ENCODE results near the gene SPAG16. TPM values are rescaled to one million over a fixed set of nuclear protein-coding genes. Genes with fewer than 3 reads are reported as not detected.
"Not testable (repeated sequence)": the region's sequence is repeated elsewhere in the genome, so short reads cannot be mapped to it uniquely, and the experiment has no call there.

Gene SPAG16
- total RNA-seq, 4 donors from 2014 or later: 1.1 to 8.8 (median 6.3) TPM

GRCh38 chr2:213317929-213318328 lies 33.7 kb downstream of the SPAG16 start:
- Histone ChIP-seq H3K4me1 (no peaks in the 10 kb centered on the region), H3K27me3 (no peaks in the 10 kb centered on the region), H3K36me3 (peaks cover 0 to 13% of the 10 kb centered on the region in 2 donors), H3K9me3 (no peaks in the 10 kb centered on the region), H3K4me3 (no peak overlapping the region), H3K27ac (no peak overlapping the region)
- ATAC-seq: no peak
- no peak for DNase-seq
- TF ChIP-seq CTCF (IDR thresholded peaks at IDR 0.05 in 4 of 5, conservative IDR thresholded peaks at IDR 0.05 in 1 of 5): no peak
- TF ChIP-seq POLR2A (IDR thresholded peaks at IDR 0.05): no peak
- intact Hi-C loops (cut with DNase I; ENCODE audit: low total_unique reads): no loop called here
- in situ Hi-C loops (cut with MboI; ENCODE audit: low sequenced_read_pairs in 4 of 4): no loop called here

GRCh38 chr2:213320604-213321003 lies 36.3 kb downstream of the SPAG16 start:
- H3K27ac ChIP-seq: no peak overlapping the region
- H3K27me3 ChIP-seq: no peaks in the 10 kb centered on the region
- ATAC-seq (no peak), DNase-seq (no peak)
- H3K4me3 ChIP-seq: no peak overlapping the region
- no peaks in the 10 kb centered on the region for H3K9me3 ChIP-seq
- no peaks in the 10 kb centered on the region for H3K4me1 ChIP-seq
- no peak for TF ChIP-seq CTCF (IDR thresholded peaks at IDR 0.05 in 4 of 5, conservative IDR thresholded peaks at IDR 0.05 in 1 of 5)
- TF ChIP-seq POLR2A (IDR thresholded peaks at IDR 0.05): no peak
- in situ Hi-C loops (cut with MboI; ENCODE audit: low sequenced_read_pairs in 4 of 4) (no loop called here), intact Hi-C loops (cut with DNase I; ENCODE audit: low total_unique reads) (no loop called here)
- H3K36me3 ChIP-seq: peaks cover 0 to 13% of the 10 kb centered on the region in 2 donors

GRCh38 chr2:213336253-213336770 lies 52.0 kb downstream of the SPAG16 start:
- DNase-seq: no peak
- ATAC-seq: no peak
- intact Hi-C loops (cut with DNase I; ENCODE audit: low total_unique reads) (no loop called here), in situ Hi-C loops (cut with MboI; ENCODE audit: low sequenced_read_pairs in 4 of 4) (no loop called here)
- H3K27ac ChIP-seq: no peak overlapping the region
- H3K4me1 ChIP-seq: no peaks in the 10 kb centered on the region
- H3K27me3 ChIP-seq: no peaks in the 10 kb centered on the region
- TF ChIP-seq POLR2A (IDR thresholded peaks at IDR 0.05) (no peak), CTCF (IDR thresholded peaks at IDR 0.05 in 4 of 5, conservative IDR thresholded peaks at IDR 0.05 in 1 of 5) (no peak)
- H3K9me3 ChIP-seq: peaks cover 0 to under 1% (median 0%) of the 10 kb centered on the region in 3 donors
- H3K36me3 ChIP-seq: no peaks in the 10 kb centered on the region
- H3K4me3 ChIP-seq: no peak overlapping the region

- DNase-seq: no peak
- in situ Hi-C loops (cut with MboI; ENCODE audit: low sequenced_read_pairs in 4 of 4): no loop called here
- H3K4me3 ChIP-seq: no peak overlapping the region
- TF ChIP-seq POLR2A (IDR thresholded peaks at IDR 0.05): no peak
- TF ChIP-seq CTCF (IDR thresholded peaks at IDR 0.05 in 4 of 5, conservative IDR thresholded peaks at IDR 0.05 in 1 of 5): no peak
- no peaks in the 10 kb centered on the region for H3K9me3 ChIP-seq
- ATAC-seq: no peak
- no peaks in the 10 kb centered on the region for H3K27me3 ChIP-seq
- H3K27ac ChIP-seq: no peak overlapping the region
- no peaks in the 10 kb centered on the region for H3K4me1 ChIP-seq
- no peaks in the 10 kb centered on the region for H3K36me3 ChIP-seq
- intact Hi-C loops (cut with DNase I; ENCODE audit: low total_unique reads): no loop called here
Observed at GRCh38 chr2:213353419-213353818, 69.2 kb downstream of the SPAG16 start.

- no peak for TF ChIP-seq POLR2A (IDR thresholded peaks at IDR 0.05)
- TF ChIP-seq CTCF (IDR thresholded peaks at IDR 0.05 in 4 of 5, conservative IDR thresholded peaks at IDR 0.05 in 1 of 5): no peak
Observed at GRCh38 chr2:213376644-213377043, 92.4 kb downstream of the SPAG16 start.

GRCh38 chr2:213407027-213407426 lies 122.8 kb downstream of the SPAG16 start:
- H3K36me3 ChIP-seq; H3K4me3 ChIP-seq; H3K9me3 ChIP-seq; ATAC-seq; DNase-seq; in situ Hi-C loops (cut with MboI; ENCODE audit: low sequenced_read_pairs in 4 of 4); H3K27me3 ChIP-seq; H3K4me1 ChIP-seq; intact Hi-C loops (cut with DNase I; ENCODE audit: low total_unique reads); H3K27ac ChIP-seq: not testable (repeated sequence)

More at GRCh38 chr2:213376644-213377043, 92.4 kb downstream of the SPAG16 start:
- no peaks in the 10 kb centered on the region for H3K9me3 ChIP-seq
- no peak overlapping the region for H3K27ac ChIP-seq
- no peaks in the 10 kb centered on the region for H3K27me3 ChIP-seq
- in situ Hi-C loops (cut with MboI; ENCODE audit: low sequenced_read_pairs in 4 of 4): no loop called here
- ATAC-seq: no peak
- intact Hi-C loops (cut with DNase I; ENCODE audit: low total_unique reads): no loop called here
- no peaks in the 10 kb centered on the region for H3K36me3 ChIP-seq
- no peaks in the 10 kb centered on the region for H3K4me1 ChIP-seq
- DNase-seq: no peak
- H3K4me3 ChIP-seq: no peak overlapping the region

- intact Hi-C loops (cut with DNase I; ENCODE audit: low total_unique reads); ATAC-seq; H3K9me3 ChIP-seq; H3K27me3 ChIP-seq; H3K4me1 ChIP-seq; H3K36me3 ChIP-seq; DNase-seq; H3K27ac ChIP-seq; in situ Hi-C loops (cut with MboI; ENCODE audit: low sequenced_read_pairs in 4 of 4); H3K4me3 ChIP-seq: not testable (repeated sequence)
Observed at GRCh38 chr2:213408426-213409070, 124.3 kb downstream of the SPAG16 start.
